BE2C (cell line): ENCODE data around the gene BCL6B.

ENCODE experiments used
- DNase-seq: peaks from one replicate; pipeline ENCODE4 v3.0.0-alpha.2; 2020
- H3K27me3 ChIP-seq: fragments of 250-450 bp; sonication (Bioruptor Pico); 2 replicates; pipeline ENCODE4 v1.5.1; 2020; ENCODE audit warnings: mild to moderate bottlenecking
- H3K36me3 ChIP-seq: fragments of 250-450 bp; sonication (Bioruptor Pico); 2 replicates; pipeline ENCODE4 v1.5.1; 2020; ENCODE audit warnings: mild to moderate bottlenecking
- H3K4me1 ChIP-seq: fragments of 250-450 bp; sonication (Bioruptor Pico); 2 replicates; pipeline ENCODE4 v1.5.1; 2020
- H3K4me3 ChIP-seq: 2 replicates; pipeline ENCODE4 v1.5.1; 2011; ENCODE audit warnings: low read depth, low read length
- H3K9me3 ChIP-seq: fragments of 250-450 bp; sonication (Bioruptor Pico); 2 replicates; pipeline ENCODE4 v1.5.1; 2020
- CTCF ChIP-seq: IDR thresholded peaks from 2 replicates; pipeline ENCODE4 v1.5.1; 2012; ENCODE audit warnings: mild to moderate bottlenecking, low read depth, low read length

The BCL6B gene

GRCh38 chr17:7024402-7024785 lies 1.5 kb downstream of the BCL6B start:
- TF ChIP-seq CTCF, result no peak
- Histone ChIP-seq H3K36me3 (no peaks in the 10 kb centered on the region), H3K9me3 (no peaks in the 10 kb centered on the region), H3K4me3 (no peak overlapping the region), H3K4me1 (no peaks in the 10 kb centered on the region; the same call in 1 of the 2 replicates), H3K27me3 (no peaks in the 10 kb centered on the region)
- DNase-seq, result no peak

- Histone ChIP-seq H3K4me1 (no peaks in the 10 kb centered on the region; the same call in 1 of the 2 replicates), H3K9me3 (no peaks in the 10 kb centered on the region), H3K27me3 (no peaks in the 10 kb centered on the region), H3K36me3 (no peaks in the 10 kb centered on the region), H3K4me3 (no peak overlapping the region)
- TF ChIP-seq CTCF, result no peak
- DNase-seq, result no peak
Measured at GRCh38 chr17:7025245-7025644, 2.4 kb downstream of the BCL6B start.

- no peak for TF ChIP-seq CTCF
- Histone ChIP-seq H3K4me1 (no peaks in the 10 kb centered on the region), H3K9me3 (no peaks in the 10 kb centered on the region), H3K36me3 (no peaks in the 10 kb centered on the region), H3K4me3 (no peak overlapping the region), H3K27me3 (no peaks in the 10 kb centered on the region)
- DNase-seq, result no peak
Measured at GRCh38 chr17:7026471-7027115, 3.7 kb downstream of the BCL6B start.

- no peaks in the 10 kb centered on the region for H3K36me3 ChIP-seq
- no peak for DNase-seq
- H3K4me3 ChIP-seq, result no peak overlapping the region
- no peaks in the 10 kb centered on the region for H3K9me3 ChIP-seq
- TF ChIP-seq CTCF, result no peak
- H3K27me3 ChIP-seq, result no peaks in the 10 kb centered on the region
- H3K4me1 ChIP-seq, result no peaks in the 10 kb centered on the region
Measured at GRCh38 chr17:7027335-7027734, 4.5 kb downstream of the BCL6B start.

- H3K36me3 ChIP-seq, result no peaks in the 10 kb centered on the region
- no peaks in the 10 kb centered on the region for H3K9me3 ChIP-seq
- no peaks in the 10 kb centered on the region for H3K4me1 ChIP-seq
- H3K4me3 ChIP-seq, result no peak overlapping the region
- H3K27me3 ChIP-seq, result no peaks in the 10 kb centered on the region
- DNase-seq, result no peak
- TF ChIP-seq CTCF, result no peak
Measured at GRCh38 chr17:7029096-7029495, 6.2 kb downstream of the BCL6B start.

- no peak for DNase-seq
- no peaks in the 10 kb centered on the region for H3K9me3 ChIP-seq
- no peaks in the 10 kb centered on the region for H3K27me3 ChIP-seq
- no peaks in the 10 kb centered on the region for H3K36me3 ChIP-seq
- TF ChIP-seq CTCF, result no peak
- H3K4me1 ChIP-seq, result no peaks in the 10 kb centered on the region
- H3K4me3 ChIP-seq, result no peak overlapping the region
Measured at GRCh38 chr17:7029659-7030058, 6.8 kb downstream of the BCL6B start.
